Naive thymus-derived CD4-positive, alpha-beta T cell (primary cell): ENCODE results near the gene MRPL40. TPM values are rescaled to one million over a fixed set of nuclear protein-coding genes. Genes with fewer than 3 reads are reported as not detected.

Experiments used
- ATAC-seq: fragments of 150-1000 bp; cut with Tn5 transposase; 2 replicates; pipeline ENCODE4 v1.10.0; 2021; ENCODE audit warnings: mild to moderate bottlenecking, moderate library complexity
- CTCF ChIA-PET: fragments of 350-600 bp; sonication (Branson Sonifier 250); formaldehyde crosslinking; loops from one replicate; lab custom pipeline; 2021; ENCODE audit warnings: antibody characterized with exemption; lab: Charles Lee
- POLR2A ChIA-PET: fragments of 350-600 bp; sonication (Branson Sonifier 250); formaldehyde crosslinking; loops from one replicate; lab custom pipeline; 2021; ENCODE audit warnings: antibody characterized with exemption, inconsistent platforms; lab: Charles Lee
- DNase-seq, 9 donors: peaks; one replicate each; pipeline versions ENCODE4 v3.0.0 to v3.0.0-alpha.2; 2020 to 2022; ENCODE audit warnings: mixed read lengths in 1 of 9
- H3K27ac ChIP-seq: one replicate; pipeline ENCODE4 v1.7.0; 2013; ENCODE audit warnings: mild to moderate bottlenecking, low read depth, low read length, moderate library complexity
- H3K27me3 ChIP-seq, 2 donors: one replicate each; pipeline ENCODE4 v1.7.0; 2013; ENCODE audit warnings: low read length in 2 of 2, mild to moderate bottlenecking in 2 of 2, moderate library complexity in 2 of 2; ENCODE audit not compliant: control insufficient read depth in 2 of 2, insufficient read depth in 2 of 2
- H3K36me3 ChIP-seq, 3 experiments: 1 replicate in 2 of 3; 2 replicates in 1 of 3; pipeline ENCODE4 v1.7.0; 2013; ENCODE audit warnings: low read length in 3 of 3, mild to moderate bottlenecking in 3 of 3, moderate library complexity in 1 of 3; ENCODE audit not compliant: insufficient read depth in 3 of 3, control insufficient read depth in 2 of 3
- H3K4me1 ChIP-seq, 2 donors: one replicate each; pipeline ENCODE4 v1.7.0; 2013; ENCODE audit warnings: low read length in 2 of 2, mild to moderate bottlenecking in 2 of 2, moderate library complexity in 1 of 2; ENCODE audit not compliant: control insufficient read depth in 2 of 2, insufficient read depth in 2 of 2
- H3K4me3 ChIP-seq: 2 replicates; pipeline ENCODE4 v1.7.0; 2013; ENCODE audit warnings: mild to moderate bottlenecking, low read length
- H3K9me3 ChIP-seq, 3 experiments: 1 replicate in 2 of 3; 2 replicates in 1 of 3; pipeline ENCODE4 v1.7.0; 2013; ENCODE audit warnings: low read length in 3 of 3; ENCODE audit not compliant: control insufficient read depth in 2 of 3
- H3K27ac Mint-ChIP-seq, 9 donors: one replicate each; pipeline ENCODE4 v1.8.0; 2020 to 2022; ENCODE audit warnings: mixed read lengths in 9 of 9, mild to moderate bottlenecking in 8 of 9, moderate library complexity in 5 of 9, inconsistent platforms in 2 of 9
- H3K27me3 Mint-ChIP-seq, 5 donors: one replicate each; pipeline ENCODE4 v1.8.0; 2021 to 2022; ENCODE audit warnings: mixed read lengths in 5 of 5, mild to moderate bottlenecking in 1 of 5
- H3K36me3 Mint-ChIP-seq, 5 donors: one replicate each; pipeline ENCODE4 v1.8.0; 2020 to 2022; ENCODE audit warnings: mixed read lengths in 5 of 5, mild to moderate bottlenecking in 3 of 5, inconsistent platforms in 1 of 5
- H3K4me1 Mint-ChIP-seq, 7 donors: one replicate each; pipeline ENCODE4 v1.8.0; 2020 to 2022; ENCODE audit warnings: mixed read lengths in 7 of 7, mild to moderate bottlenecking in 3 of 7, inconsistent platforms in 1 of 7
- H3K4me3 Mint-ChIP-seq, 10 donors: one replicate each; pipeline ENCODE4 v1.8.0; 2020 to 2022; ENCODE audit warnings: mild to moderate bottlenecking in 10 of 10, mixed read lengths in 10 of 10, moderate library complexity in 6 of 10, inconsistent platforms in 2 of 10
- H3K9me3 Mint-ChIP-seq, 11 donors: one replicate each; pipeline ENCODE4 v1.8.0; 2020 to 2022; ENCODE audit warnings: mixed read lengths in 11 of 11, mild to moderate bottlenecking in 4 of 11, inconsistent platforms in 1 of 11, moderate library complexity in 1 of 11
- intact Hi-C, 2 donors: fragments of 100-400 bp; cut with micrococcal nuclease; formaldehyde crosslinking; loops; one replicate each; pipeline ENCODE4 v1.15.1; 2023
- polyA plus RNA-seq, 2 donors: library from polyadenylated mRNA; unstranded; fragments of 300-500 nt; fragmentation: Illumina TruSeq; gene quantifications; one replicate each; pipeline ENCODE4 v1.2.3, GENCODE V29; 2021
- total RNA-seq, 6 experiments: library from RNA in 5 of 6; stranded (reverse) in 5 of 6; gene quantifications; 1 replicate in 5 of 6; 2 replicates in 1 of 6; pipeline ENCODE4 v1.2.3 and lab custom pipeline; 2021 to 2026

The MRPL40 gene
- total and polyA plus RNA-seq, 7 experiments from 2014 or later, result 11.5 to 72.1 (median 17.2) TPM

- Mint-ChIP-seq H3K27ac (peak overlapping the region in 1 of 9 donors; percentile 50), H3K4me3 (no peak overlapping the region), H3K9me3 (no peaks in the 10 kb centered on the region), H3K27me3 (no peaks in the 10 kb centered on the region), H3K36me3 (peaks cover 6 to 57% (median 22%) of the 10 kb centered on the region in 5 donors), H3K4me1 (peaks cover 0 to 13% (median 0%) of the 10 kb centered on the region in 7 donors)
- intact Hi-C loops, result no loop called here
- ChIA-PET POLR2A (interaction anchor here (2.3 kb wide), 1 partner anchor 16 kb away, joined by 5 read pairs; the partner anchor contains the start of genes CDC45 and UFD1), CTCF (no interaction called here)
- DNase-seq (no peak), ATAC-seq (no peak)
- Histone ChIP-seq H3K27ac (no peak overlapping the region), H3K4me1 (no peaks in the 10 kb centered on the region), H3K27me3 (no peaks in the 10 kb centered on the region), H3K4me3 (no peak overlapping the region), H3K9me3 (no peaks in the 10 kb centered on the region), H3K36me3 (peaks cover 27 to 58% (median 33%) of the 10 kb centered on the region in 3 experiments)
Measured at GRCh38 chr22:19463008-19463407, 30.7 kb downstream of the MRPL40 start.

- ATAC-seq (no peak), DNase-seq (no peak)
- Histone ChIP-seq H3K9me3 (no peaks in the 10 kb centered on the region), H3K36me3 (peaks cover 27 to 63% (median 36%) of the 10 kb centered on the region in 3 experiments), H3K4me1 (no peaks in the 10 kb centered on the region), H3K4me3 (no peak overlapping the region), H3K27me3 (no peaks in the 10 kb centered on the region), H3K27ac (no peak overlapping the region)
- Mint-ChIP-seq H3K27me3 (no peaks in the 10 kb centered on the region), H3K4me3 (no peak overlapping the region), H3K4me1 (peaks cover 0 to 19% (median 0%) of the 10 kb centered on the region in 7 donors), H3K9me3 (no peaks in the 10 kb centered on the region), H3K27ac (peak overlapping the region in 2 of 9 donors; percentile 61 to 76), H3K36me3 (peaks cover 9 to 62% (median 22%) of the 10 kb centered on the region in 5 donors)
- POLR2A ChIA-PET, result interaction anchor here (2.3 kb wide), 1 partner anchor 16 kb away, joined by 5 read pairs; the partner anchor contains the start of genes CDC45 and UFD1
- intact Hi-C loops, result no loop called here
- CTCF ChIA-PET, result no interaction called here
Measured at GRCh38 chr22:19463491-19464469, 31.4 kb downstream of the MRPL40 start.

- H3K4me3 Mint-ChIP-seq, result no peak overlapping the region
- Histone ChIP-seq H3K36me3 (peaks cover 27 to 71% (median 43%) of the 10 kb centered on the region in 3 experiments), H3K9me3 (no peaks in the 10 kb centered on the region), H3K4me3 (no peak overlapping the region), H3K4me1 (no peaks in the 10 kb centered on the region), H3K27ac (no peak overlapping the region), H3K27me3 (no peaks in the 10 kb centered on the region)
- H3K9me3 Mint-ChIP-seq, result no peaks in the 10 kb centered on the region
- intact Hi-C loops, result no loop called here
- no peaks in the 10 kb centered on the region for H3K27me3 Mint-ChIP-seq
- peaks cover 13 to 68% (median 26%) of the 10 kb centered on the region in 5 donors for H3K36me3 Mint-ChIP-seq
- ChIA-PET POLR2A (interaction anchor here (2.3 kb wide), 1 partner anchor 15 kb away, joined by 5 read pairs; the partner anchor contains the start of genes CDC45 and UFD1), CTCF (no interaction called here)
- ATAC-seq (no peak), DNase-seq (no peak)
- peaks cover 0 to 24% (median 0%) of the 10 kb centered on the region in 7 donors for H3K4me1 Mint-ChIP-seq
- peak overlapping the region in 1 of 9 donors; percentile 43 for H3K27ac Mint-ChIP-seq
Measured at GRCh38 chr22:19464546-19464945, 32.2 kb downstream of the MRPL40 start.

GRCh38 chr22:19464975-19465374 is 32.6 kb downstream of the MRPL40 start:
- ATAC-seq (no peak), DNase-seq (no peak)
- H3K4me1 Mint-ChIP-seq, result peaks cover 0 to 24% (median 0%) of the 10 kb centered on the region in 7 donors
- ChIA-PET POLR2A (interaction anchor here (2.3 kb wide), 1 partner anchor 14 kb away, joined by 5 read pairs; the partner anchor contains the start of genes CDC45 and UFD1), CTCF (no interaction called here)
- H3K27ac Mint-ChIP-seq, result peak overlapping the region in 1 of 9 donors; percentile 33
- H3K4me3 Mint-ChIP-seq, result no peak overlapping the region
- Histone ChIP-seq H3K4me3 (no peak overlapping the region), H3K9me3 (no peaks in the 10 kb centered on the region), H3K27ac (no peak overlapping the region), H3K36me3 (peaks cover 27 to 75% (median 48%) of the 10 kb centered on the region in 3 experiments), H3K27me3 (no peaks in the 10 kb centered on the region), H3K4me1 (no peaks in the 10 kb centered on the region)
- no peaks in the 10 kb centered on the region for H3K27me3 Mint-ChIP-seq
- H3K9me3 Mint-ChIP-seq, result no peaks in the 10 kb centered on the region
- peaks cover 13 to 71% (median 26%) of the 10 kb centered on the region in 5 donors for H3K36me3 Mint-ChIP-seq
- intact Hi-C loops, result no loop called here

GRCh38 chr22:19466126-19466716 is 33.9 kb downstream of the MRPL40 start:
- H3K4me3 ChIP-seq, result no peak overlapping the region
- H3K36me3 ChIP-seq, result peaks cover 29 to 84% (median 55%) of the 10 kb centered on the region in 3 experiments
- H3K27me3 ChIP-seq, result no peaks in the 10 kb centered on the region
- H3K4me1 ChIP-seq, result no peaks in the 10 kb centered on the region
- intact Hi-C loops, result no loop called here
- Mint-ChIP-seq H3K27me3 (no peaks in the 10 kb centered on the region), H3K27ac (peak overlapping the region in 1 of 9 donors; percentile 18), H3K9me3 (no peaks in the 10 kb centered on the region), H3K4me3 (no peak overlapping the region), H3K36me3 (peaks cover 13 to 75% (median 32%) of the 10 kb centered on the region in 5 donors), H3K4me1 (peaks cover 0 to 24% (median 0%) of the 10 kb centered on the region in 7 donors)
- DNase-seq, result no peak
- CTCF ChIA-PET, result no interaction called here
- H3K27ac ChIP-seq, result no peak overlapping the region
- no peaks in the 10 kb centered on the region for H3K9me3 ChIP-seq
- POLR2A ChIA-PET, result no interaction called here
- no peak for ATAC-seq

GRCh38 chr22:19466848-19467752 is 34.8 kb downstream of the MRPL40 start:
- Mint-ChIP-seq H3K27me3 (no peaks in the 10 kb centered on the region), H3K27ac (no peak overlapping the region), H3K4me1 (peaks cover 0 to 24% (median 5%) of the 10 kb centered on the region in 7 donors), H3K4me3 (no peak overlapping the region), H3K36me3 (peaks cover 13 to 78% (median 31%) of the 10 kb centered on the region in 5 donors), H3K9me3 (no peaks in the 10 kb centered on the region)
- DNase-seq (no peak), ATAC-seq (no peak)
- Histone ChIP-seq H3K27me3 (no peaks in the 10 kb centered on the region), H3K9me3 (no peaks in the 10 kb centered on the region), H3K4me3 (no peak overlapping the region), H3K27ac (no peak overlapping the region), H3K4me1 (no peaks in the 10 kb centered on the region), H3K36me3 (peaks cover 36 to 93% (median 64%) of the 10 kb centered on the region in 3 experiments)
- ChIA-PET POLR2A (interaction anchor here (0.6 kb wide), 1 partner anchor 21 kb away, joined by 3 read pairs; no protein-coding TSS in a partner anchor), CTCF (no interaction called here)
- intact Hi-C loops, result no loop called here
